GM12801 (cell line): ENCODE results near the gene AFP.

Source experiments
- CTCF ChIP-seq: IDR thresholded peaks from one replicate; pipeline ENCODE4 v1.5.1; 2011; ENCODE audit warnings: control low read depth; ENCODE audit not compliant: insufficient read length; ENCODE audit errors: extremely low read depth

AFP gene

GRCh38 chr4:73435984-73436383 is at the start of gene AFP:
Gene AFP, plus strand, starts transcription at chr4:73436221. Its CDS starts 42 bp downstream, at chr4:73436263.
- TF ChIP-seq CTCF: no peak

- no peak for TF ChIP-seq CTCF
Observed at GRCh38 chr4:73387552-73387951, 48.5 kb upstream of the AFP start.

- no peak for TF ChIP-seq CTCF
Observed at GRCh38 chr4:73388887-73389286, 47.1 kb upstream of the AFP start.

GRCh38 chr4:73391774-73392173 is 44.2 kb upstream of the AFP start:
- TF ChIP-seq CTCF: no peak

- no peak for TF ChIP-seq CTCF
Observed at GRCh38 chr4:73392936-73393335, 43.1 kb upstream of the AFP start.

- TF ChIP-seq CTCF: no peak
Observed at GRCh38 chr4:73396304-73396703, 39.7 kb upstream of the AFP start.

GRCh38 chr4:73396993-73397972 is 38.7 kb upstream of the AFP start:
- no peak for TF ChIP-seq CTCF
